Measurements from ENCODE around the gene APBA2. TPM values are rescaled to one million over a fixed set of nuclear protein-coding genes. Genes with fewer than 3 reads are reported as not detected.

Gene APBA2
- total and polyA plus RNA-seq, 2 of the 4 experiments (the other 2 are of a cell fraction): 21.7 to 33.0 TPM

GRCh38 chr15:29032229-29032625, 146.5 kb downstream of the APBA2 start:
- no peak overlapping the region for H2AFZ ChIP-seq (replicated peaks; ENCODE audit: low read length, poor library complexity)
- no peak overlapping the region for H3K4me2 ChIP-seq (ENCODE audit: low read depth, low read length)
- H2BK5ac ChIP-seq (ENCODE audit: low read depth, low read length, poor library complexity, severe bottlenecking): no peak overlapping the region
- TF ChIP-seq BHLHE40 (IDR thresholded peaks at IDR 0.05; ENCODE audit: low read depth, low read length) (no peak), SMC3 (IDR thresholded peaks at IDR 0.05; ENCODE audit: low read depth, low read length) (no peak), MAFK (IDR thresholded peaks at IDR 0.05; ENCODE audit: low read depth, low read length) (no peak), RAD21 (IDR thresholded peaks at IDR 0.05; ENCODE audit: low read length) (no peak), RFX5 (IDR thresholded peaks at IDR 0.05; ENCODE audit: low read depth, low read length) (no peak), MXI1 (IDR thresholded peaks at IDR 0.05; ENCODE audit: borderline replicate concordance, low read depth, low read length) (no peak), MAZ (IDR thresholded peaks at IDR 0.05; ENCODE audit: borderline replicate concordance, low read depth, low read length) (no peak), RCOR1 (IDR thresholded peaks at IDR 0.05; ENCODE audit: insufficient replicate concordance, low read length) (no peak), CEBPB (IDR thresholded peaks at IDR 0.05; ENCODE audit: low read depth, low read length) (no peak), CHD1 (IDR thresholded peaks at IDR 0.05; ENCODE audit: low read depth, low read length) (no peak), FOS (IDR thresholded peaks at IDR 0.05; ENCODE audit: low read depth, low read length) (no peak), POLR2A (IDR thresholded peaks at IDR 0.05; ENCODE audit: low read depth, low read length) (no peak), USF2 (IDR thresholded peaks at IDR 0.05; ENCODE audit: low read depth, low read length) (no peak), NFE2L2 (IDR thresholded peaks at IDR 0.05; ENCODE audit: low read depth, low read length) (no peak)
- TF ChIP-seq, protein P1, sequence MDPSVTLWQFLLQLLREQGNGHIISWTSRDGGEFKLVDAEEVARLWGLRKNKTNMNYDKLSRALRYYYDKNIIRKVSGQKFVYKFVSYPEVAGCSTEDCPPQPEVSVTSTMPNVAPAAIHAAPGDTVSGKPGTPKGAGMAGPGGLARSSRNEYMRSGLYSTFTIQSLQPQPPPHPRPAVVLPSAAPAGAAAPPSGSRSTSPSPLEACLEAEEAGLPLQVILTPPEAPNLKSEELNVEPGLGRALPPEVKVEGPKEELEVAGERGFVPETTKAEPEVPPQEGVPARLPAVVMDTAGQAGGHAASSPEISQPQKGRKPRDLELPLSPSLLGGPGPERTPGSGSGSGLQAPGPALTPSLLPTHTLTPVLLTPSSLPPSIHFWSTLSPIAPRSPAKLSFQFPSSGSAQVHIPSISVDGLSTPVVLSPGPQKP (IDR thresholded peaks at IDR 0.05; ENCODE audit: borderline replicate concordance, low read depth, low read length): no peak
- TF ChIP-seq, protein P2, sequence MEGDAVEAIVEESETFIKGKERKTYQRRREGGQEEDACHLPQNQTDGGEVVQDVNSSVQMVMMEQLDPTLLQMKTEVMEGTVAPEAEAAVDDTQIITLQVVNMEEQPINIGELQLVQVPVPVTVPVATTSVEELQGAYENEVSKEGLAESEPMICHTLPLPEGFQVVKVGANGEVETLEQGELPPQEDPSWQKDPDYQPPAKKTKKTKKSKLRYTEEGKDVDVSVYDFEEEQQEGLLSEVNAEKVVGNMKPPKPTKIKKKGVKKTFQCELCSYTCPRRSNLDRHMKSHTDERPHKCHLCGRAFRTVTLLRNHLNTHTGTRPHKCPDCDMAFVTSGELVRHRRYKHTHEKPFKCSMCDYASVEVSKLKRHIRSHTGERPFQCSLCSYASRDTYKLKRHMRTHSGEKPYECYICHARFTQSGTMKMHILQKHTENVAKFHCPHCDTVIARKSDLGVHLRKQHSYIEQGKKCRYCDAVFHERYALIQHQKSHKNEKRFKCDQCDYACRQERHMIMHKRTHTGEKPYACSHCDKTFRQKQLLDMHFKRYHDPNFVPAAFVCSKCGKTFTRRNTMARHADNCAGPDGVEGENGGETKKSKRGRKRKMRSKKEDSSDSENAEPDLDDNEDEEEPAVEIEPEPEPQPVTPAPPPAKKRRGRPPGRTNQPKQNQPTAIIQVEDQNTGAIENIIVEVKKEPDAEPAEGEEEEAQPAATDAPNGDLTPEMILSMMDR (conservative IDR thresholded peaks at IDR 0.05; ENCODE audit: low read depth, low read length): no peak
- H3K4ac ChIP-seq (ENCODE audit: low read depth, low read length): no peak overlapping the region
- H2AK5ac ChIP-seq (ENCODE audit: low read depth, low read length): no peak overlapping the region
- H3K23ac ChIP-seq (ENCODE audit: low read depth, low read length): no peak overlapping the region
- H3K36me3 ChIP-seq (ENCODE audit: control insufficient read depth, insufficient read depth, low read length): no peaks in the 10 kb centered on the region
- no peak overlapping the region for H3K56ac ChIP-seq (ENCODE audit: extremely low read depth, insufficient read depth, low read length)
- H3K9me1 ChIP-seq (ENCODE audit: insufficient read depth, low read length): peaks cover 8% of the 10 kb centered on the region; the same call in 1 of the 2 replicates
- BruUV-seq (replicated peaks): no TSS peak
- H3K9ac ChIP-seq (ENCODE audit: low read depth, low read length): no peak overlapping the region
- H3K9me3 ChIP-seq (ENCODE audit: control insufficient read depth, insufficient read depth, low read length): no peaks in the 10 kb centered on the region; the same call in 1 of the 2 replicates
- ChIA-PET CTCF (interaction anchor here (0.6 kb wide), 1 partner anchor 82 kb away, joined by 3 read pairs; no protein-coding TSS in a partner anchor), POLR2A (ENCODE audit: unreplicated experiment) (no interaction called here)
- H2BK20ac ChIP-seq (ENCODE audit: low read depth, low read length): no peak overlapping the region
- peaks cover 10% of the 10 kb centered on the region for H4K20me1 ChIP-seq (ENCODE audit: insufficient read depth, low read length)
- H2AK9ac ChIP-seq (replicated peaks; ENCODE audit: low read depth, low read length, poor library complexity): no peak overlapping the region
- H2BK120ac ChIP-seq (ENCODE audit: low read depth, low read length): no peak overlapping the region
- DNase-seq: no peak
- dilution Hi-C loops (cut with HindIII; ENCODE audit: low sequenced_read_pairs, unreplicated experiment) (no loop called here), in situ Hi-C loops (cut with MboI; ENCODE audit: low sequenced_read_pairs) (no loop called here), intact Hi-C loops (cut with micrococcal nuclease) (no loop called here)
- peaks cover 9 to 24% of the 10 kb centered on the region in 2 experiments for H3K79me1 ChIP-seq (ENCODE audit: low read depth in 1 of 2, low read length in 2 of 2)
- no peak overlapping the region for H4K91ac ChIP-seq (ENCODE audit: insufficient read depth, low read depth, low read length)
- H3K4me1 ChIP-seq (ENCODE audit: control insufficient read depth, insufficient read depth, low read length): peaks cover 2% of the 10 kb centered on the region; the same call in 1 of the 2 replicates
- H4K8ac ChIP-seq (ENCODE audit: low read depth in 2 of 2, low read length in 2 of 2): no peak overlapping the region
- H3K14ac ChIP-seq (replicated peaks; ENCODE audit: low read depth, low read length): no peak overlapping the region
- no peaks in the 10 kb centered on the region for H3K27me3 ChIP-seq (ENCODE audit: control insufficient read depth, insufficient read depth, low read length)
- H2BK15ac ChIP-seq (ENCODE audit: low read depth, low read length): no peak overlapping the region
- no peak overlapping the region for H3K18ac ChIP-seq (ENCODE audit: low read depth, low read length)
- H3K4me3 ChIP-seq (ENCODE audit: insufficient read depth, low read depth, low read length): no peak overlapping the region
- WGBS, 2 experiments (ENCODE audit: extremely low coverage in 2 of 2, insufficient read length in 1 of 2): 55% methylated on average over 2 of the region's 4 CpGs; no CpG with 5 or more reads in 1 of the 2 experiments
- no peak overlapping the region for H4K5ac ChIP-seq (ENCODE audit: low read depth, low read length)
- ATAC-seq (ENCODE audit: low read depth): no peak
- H3K27ac ChIP-seq (ENCODE audit: insufficient read depth, low read length): no peak overlapping the region
